WI38 (cell line): Measurements from ENCODE around the gene PA2G4.

Source experiments
- H3K4me3 ChIP-seq: 2 replicates; pipeline ENCODE4 v1.5.1; 2011; ENCODE audit warnings: low read depth, mild to moderate bottlenecking, control low read depth, low read length
- TF ChIP-seq, protein P1 (sequence below): IDR thresholded peaks from 2 replicates; pipeline ENCODE4 v1.5.1; 2012; ENCODE audit warnings: low read depth, mild to moderate bottlenecking, control low read depth, low read length

Gene PA2G4

DNA sequence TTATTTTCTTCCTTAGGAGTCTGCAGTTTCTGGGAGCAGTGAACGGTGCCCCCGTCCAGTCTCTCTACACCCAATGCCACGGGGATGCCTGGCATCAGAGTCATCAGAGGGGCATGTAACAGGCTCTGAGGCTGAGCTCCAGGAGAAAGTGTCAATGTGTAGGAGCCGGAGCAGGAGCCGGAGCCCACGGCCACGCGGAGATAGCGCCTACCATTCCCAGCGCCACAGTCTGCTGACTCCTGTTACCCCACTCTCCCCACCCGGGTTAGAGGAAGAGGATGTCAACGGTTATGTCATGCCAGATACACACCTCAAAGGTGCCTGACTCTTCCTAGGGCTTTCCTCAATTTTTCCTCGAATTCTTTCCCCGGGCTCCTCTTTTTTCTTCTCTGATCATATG is 3.3 kb upstream of the PA2G4 start:
- H3K4me3 ChIP-seq: no peak overlapping the region
- TF ChIP-seq, protein P1, sequence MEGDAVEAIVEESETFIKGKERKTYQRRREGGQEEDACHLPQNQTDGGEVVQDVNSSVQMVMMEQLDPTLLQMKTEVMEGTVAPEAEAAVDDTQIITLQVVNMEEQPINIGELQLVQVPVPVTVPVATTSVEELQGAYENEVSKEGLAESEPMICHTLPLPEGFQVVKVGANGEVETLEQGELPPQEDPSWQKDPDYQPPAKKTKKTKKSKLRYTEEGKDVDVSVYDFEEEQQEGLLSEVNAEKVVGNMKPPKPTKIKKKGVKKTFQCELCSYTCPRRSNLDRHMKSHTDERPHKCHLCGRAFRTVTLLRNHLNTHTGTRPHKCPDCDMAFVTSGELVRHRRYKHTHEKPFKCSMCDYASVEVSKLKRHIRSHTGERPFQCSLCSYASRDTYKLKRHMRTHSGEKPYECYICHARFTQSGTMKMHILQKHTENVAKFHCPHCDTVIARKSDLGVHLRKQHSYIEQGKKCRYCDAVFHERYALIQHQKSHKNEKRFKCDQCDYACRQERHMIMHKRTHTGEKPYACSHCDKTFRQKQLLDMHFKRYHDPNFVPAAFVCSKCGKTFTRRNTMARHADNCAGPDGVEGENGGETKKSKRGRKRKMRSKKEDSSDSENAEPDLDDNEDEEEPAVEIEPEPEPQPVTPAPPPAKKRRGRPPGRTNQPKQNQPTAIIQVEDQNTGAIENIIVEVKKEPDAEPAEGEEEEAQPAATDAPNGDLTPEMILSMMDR: no peak

DNA sequence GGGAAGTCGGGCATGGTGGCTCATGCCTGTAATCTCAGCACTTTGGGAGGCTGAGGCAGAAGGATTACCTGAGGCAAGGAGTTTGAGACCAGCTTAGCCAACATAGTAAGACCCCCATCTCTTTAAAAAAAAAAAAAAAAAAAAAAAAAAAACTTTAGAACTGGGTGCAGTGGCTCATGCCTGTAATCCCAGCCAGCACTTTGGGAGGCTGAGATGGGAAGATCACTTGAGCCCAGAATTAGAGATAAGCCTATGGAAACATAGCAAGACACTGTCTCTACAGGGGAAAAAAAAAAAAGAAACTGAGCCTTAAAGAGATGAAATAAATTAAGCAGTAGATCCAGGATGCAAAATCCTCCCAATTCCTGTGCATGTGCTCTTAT is 1.7 kb upstream of the PA2G4 start:
- TF ChIP-seq, protein P1: no peak
- no peak overlapping the region for H3K4me3 ChIP-seq

DNA sequence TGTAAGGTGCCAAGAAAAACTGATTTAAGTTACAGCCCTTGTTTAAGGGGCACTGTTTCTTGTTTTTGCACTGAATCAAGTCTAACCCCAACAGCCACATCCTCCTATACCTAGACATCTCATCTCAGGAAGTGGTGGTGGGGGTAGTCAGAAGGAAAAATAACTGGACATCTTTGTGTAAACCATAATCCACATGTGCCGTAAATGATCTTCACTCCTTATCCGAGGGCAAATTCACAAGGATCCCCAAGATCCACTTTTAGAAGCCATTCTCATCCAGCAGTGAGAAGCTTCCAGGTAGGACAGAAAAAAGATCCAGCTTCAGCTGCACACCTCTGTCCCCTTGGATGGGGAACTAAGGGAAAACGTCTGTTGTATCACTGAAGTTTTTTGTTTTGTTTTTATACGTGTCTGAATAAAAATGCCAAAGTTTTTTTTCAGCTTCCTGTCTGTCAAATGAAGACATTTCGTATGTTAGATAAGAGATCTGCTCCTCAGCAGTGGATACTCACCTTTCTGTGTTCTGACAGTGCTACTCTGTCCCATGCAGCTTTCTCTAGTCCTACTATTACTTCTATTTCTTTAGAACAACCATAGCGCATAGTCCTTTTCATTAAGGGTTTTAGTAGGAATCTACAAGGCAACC is 1.2 kb upstream of the PA2G4 start:
- TF ChIP-seq, protein P1: no peak
- H3K4me3 ChIP-seq: peak overlapping the region; percentile 90

DNA sequence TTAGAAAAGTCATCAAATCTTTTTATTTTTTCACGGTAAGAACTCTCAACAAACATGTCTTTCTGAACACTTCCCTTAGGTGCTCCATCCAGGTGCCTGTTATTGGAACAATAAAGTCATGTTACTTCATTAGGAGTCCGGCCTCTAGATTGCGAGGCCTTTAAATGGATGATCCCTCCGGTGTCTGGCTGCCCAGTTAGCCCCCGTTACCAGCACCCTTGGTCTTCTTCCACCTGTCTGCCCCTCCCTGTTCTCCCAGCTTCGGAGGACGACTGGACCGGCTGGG is 593 bp upstream of the PA2G4 start:
- TF ChIP-seq, protein P1: no peak
- H3K4me3 ChIP-seq: peak overlapping the region; percentile 90

DNA sequence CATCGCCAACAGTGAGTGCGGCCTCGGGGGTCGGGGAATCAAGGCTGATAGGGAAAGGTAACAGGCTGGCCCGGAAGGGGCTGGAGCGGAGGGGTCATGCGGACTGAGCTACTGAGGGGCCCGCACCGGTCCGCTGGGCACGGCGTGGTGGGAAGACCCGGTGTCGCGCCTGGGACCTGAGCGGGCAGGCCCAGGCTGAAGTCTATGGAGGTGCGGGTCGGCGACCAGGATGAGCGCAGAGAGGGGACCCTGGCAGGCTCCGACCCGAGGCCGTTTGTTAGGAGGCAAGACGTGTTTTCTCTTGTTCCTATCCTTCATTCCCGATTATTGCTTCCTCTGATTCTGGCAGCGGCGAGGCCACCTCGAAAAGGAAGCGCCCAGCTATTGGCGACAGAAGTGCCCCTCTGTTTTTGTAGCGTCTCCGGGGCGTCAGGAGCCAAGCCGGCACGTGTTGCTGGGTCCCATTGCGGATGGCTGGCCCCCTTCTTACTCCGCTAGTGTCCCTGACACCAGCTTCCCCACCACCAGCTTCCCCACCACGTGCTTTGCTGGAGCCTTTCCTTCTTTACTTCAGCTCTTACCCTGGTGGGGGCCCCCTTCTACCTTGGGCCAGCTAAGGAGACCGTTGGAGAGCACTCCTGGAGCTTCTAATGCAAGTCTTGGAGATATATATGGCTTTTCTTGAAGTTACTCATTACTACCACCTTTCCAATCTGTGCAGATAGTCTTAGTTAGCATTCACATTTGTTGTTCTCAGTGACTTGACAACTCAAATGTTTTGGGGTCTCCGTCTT is 653 bp downstream of the PA2G4 start:
- TF ChIP-seq, protein P1: no peak
- peak overlapping the region; percentile 90 for H3K4me3 ChIP-seq

DNA sequence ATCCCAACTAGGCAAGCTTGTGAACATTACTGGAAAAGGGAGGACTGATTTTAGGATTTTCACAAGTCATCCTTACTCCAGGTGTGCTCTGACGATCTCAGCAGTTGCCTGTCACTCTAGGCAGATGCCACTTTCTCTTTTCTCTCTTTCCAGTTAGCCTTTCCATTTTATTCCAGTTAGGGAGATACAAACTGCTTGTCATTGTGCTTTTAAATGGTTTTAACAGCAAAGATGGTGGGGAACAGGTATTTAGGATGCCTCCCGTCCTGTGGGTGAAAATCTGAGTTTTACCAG is 1.2 kb downstream of the PA2G4 start:
- H3K4me3 ChIP-seq: peak overlapping the region; percentile 90
- TF ChIP-seq, protein P1: no peak

DNA sequence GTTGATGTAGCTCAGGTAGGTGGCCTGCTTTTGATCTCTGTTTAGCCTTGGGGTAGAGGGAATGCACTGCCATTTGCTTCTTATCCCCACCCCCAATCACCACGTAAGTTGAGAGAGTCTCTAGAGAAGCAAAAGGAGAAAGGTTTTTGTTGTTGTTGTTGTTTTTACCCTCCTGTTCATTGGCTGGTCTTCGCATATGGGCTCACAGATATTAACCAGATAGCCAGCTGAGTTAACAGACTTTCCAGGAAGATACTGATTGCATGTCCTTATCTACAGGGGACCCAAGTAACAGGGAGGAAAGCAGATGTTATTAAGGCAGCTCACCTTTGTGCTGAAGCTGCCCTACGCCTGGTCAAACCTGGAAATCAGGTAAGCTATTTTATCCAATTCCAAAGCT is 2.9 kb downstream of the PA2G4 start:
- TF ChIP-seq, protein P1: no peak
- no peak overlapping the region for H3K4me3 ChIP-seq
